ENCODE data around the gene RABGEF1. TPM values are rescaled to one million over a fixed set of nuclear protein-coding genes. Genes with fewer than 3 reads are reported as not detected.
"Not testable (repeated sequence)": the region's sequence is repeated elsewhere in the genome, so short reads cannot be mapped to it uniquely, and the experiment has no call there.

RABGEF1 gene
- total and polyA plus RNA-seq, 2 experiments from 2014 or later: 68.2 to 71.5 TPM

DNA sequence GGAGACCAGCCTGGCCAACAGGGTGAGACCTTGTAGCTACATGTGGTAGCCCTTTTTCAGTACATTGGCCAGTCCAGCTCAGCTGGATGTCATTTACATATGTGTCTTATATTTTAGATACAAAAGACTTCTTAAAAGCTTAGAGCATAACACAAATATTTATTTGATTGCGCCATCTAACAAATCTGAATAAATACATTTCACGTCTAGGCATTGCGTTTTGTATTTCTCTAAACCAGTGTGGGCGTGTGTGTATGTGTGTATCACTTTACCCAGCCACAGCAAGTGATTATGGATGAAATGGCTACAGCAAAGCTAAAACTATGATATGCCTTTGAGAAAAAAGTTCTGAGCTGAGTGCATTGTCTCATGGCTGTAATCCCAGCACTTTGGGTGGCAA is 14.0 kb downstream of the RABGEF1 start:
- Histone ChIP-seq H3K9ac (no peak overlapping the region), H3K9me2 (ENCODE audit: insufficient read depth) (no peaks in the 10 kb centered on the region), H3K27ac (no peak overlapping the region), H3F3A (ENCODE audit: insufficient read depth) (peaks cover 6% of the 10 kb centered on the region; the same call in 1 of the 2 replicates), H3K9me3 (ENCODE audit: low read depth) (no peaks in the 10 kb centered on the region), H3K79me2 (ENCODE audit: insufficient read depth) (peaks cover 100% of the 10 kb centered on the region), H3K4me2 (ENCODE audit: unreplicated experiment) (no peak overlapping the region), H2AFZ (no peak overlapping the region), H4K20me1 (ENCODE audit: insufficient read depth) (peaks cover 28% of the 10 kb centered on the region), H3K4me3 (no peak overlapping the region), H3K27me3 (replicated peaks; ENCODE audit: insufficient read depth) (no peaks in the 10 kb centered on the region), H3K36me3 (ENCODE audit: low read depth) (0 out of 2 replicates have a peak, but pooled peaks cover 6% of the 10 kb centered on the region), H3K4me1 (ENCODE audit: insufficient read depth) (peaks cover 25% of the 10 kb centered on the region)
- DNase-seq: no peak
- TF ChIP-seq EZH2phosphoT487 (IDR thresholded peaks at IDR 0.05; ENCODE audit: insufficient read depth, low read depth): no peak
- no peak for TF ChIP-seq EZH2 (IDR thresholded peaks at IDR 0.05; ENCODE audit: insufficient read depth, poor library complexity, severe bottlenecking)
- WGBS, 2 experiments (ENCODE audit: low coverage in 1 of 2, low lambda C conversion rate in 2 of 2, missing lambda C conversion rate in 2 of 2): 94% methylated on average over 4 of the region's 4 CpGs
- in situ Hi-C loops (cut with MboI): no loop called here

DNA sequence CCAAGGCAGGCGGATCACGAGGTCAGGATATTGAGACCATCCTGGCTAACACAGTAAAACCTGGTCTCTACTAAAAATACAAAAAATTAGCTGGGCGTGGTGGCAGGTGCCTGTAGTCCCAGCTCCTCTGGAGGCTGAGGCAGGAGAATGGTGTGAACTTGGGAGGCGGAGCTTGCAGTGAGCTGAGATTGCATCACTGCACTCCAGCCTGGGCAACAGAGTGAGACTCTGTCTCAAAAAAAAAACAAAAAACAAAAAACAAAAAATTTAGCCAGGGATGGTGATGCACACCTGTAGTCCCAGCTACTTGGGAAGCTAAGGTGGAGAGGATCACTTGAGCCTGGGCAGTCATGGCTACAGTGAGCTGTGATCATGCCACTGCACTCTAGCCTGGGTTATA is 14.5 kb downstream of the RABGEF1 start:
- WGBS, 2 experiments (ENCODE audit: low coverage in 1 of 2, low lambda C conversion rate in 2 of 2, missing lambda C conversion rate in 2 of 2): 94 to 96% methylated on average over 4 of the region's 4 CpGs
- H3K9ac ChIP-seq; H3K9me3 ChIP-seq (ENCODE audit: low read depth); H3K4me3 ChIP-seq; DNase-seq; H3K27ac ChIP-seq; H3F3A ChIP-seq (ENCODE audit: insufficient read depth); H3K4me2 ChIP-seq (ENCODE audit: unreplicated experiment); in situ Hi-C loops (cut with MboI); H3K9me2 ChIP-seq (ENCODE audit: insufficient read depth); H2AFZ ChIP-seq; H3K36me3 ChIP-seq (ENCODE audit: low read depth); H3K27me3 ChIP-seq (replicated peaks; ENCODE audit: insufficient read depth): not testable (repeated sequence)
- Histone ChIP-seq H3K79me2 (ENCODE audit: insufficient read depth) (peaks cover 100% of the 10 kb centered on the region), H4K20me1 (ENCODE audit: insufficient read depth) (peaks cover 23% of the 10 kb centered on the region), H3K4me1 (ENCODE audit: insufficient read depth) (peaks cover 24% of the 10 kb centered on the region)

DNA sequence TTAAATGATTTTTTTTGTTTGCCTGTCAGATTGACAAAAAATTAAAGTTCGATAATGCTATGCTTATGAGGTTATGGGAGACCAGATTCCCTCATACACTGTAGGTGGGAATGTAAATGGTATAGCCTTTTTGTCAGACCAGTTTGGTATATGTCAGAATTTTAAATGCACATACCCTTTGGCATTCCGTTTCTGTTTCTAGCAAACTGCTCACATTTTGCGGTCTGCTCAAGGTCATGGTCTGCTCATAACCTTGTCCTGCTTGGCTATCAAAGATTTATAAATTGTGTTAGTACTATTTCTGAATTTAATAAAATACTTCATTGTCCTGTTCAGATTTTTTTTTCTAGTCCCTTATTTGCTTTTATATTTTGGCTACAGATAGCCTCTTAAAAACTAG is 15.7 kb downstream of the RABGEF1 start:
- H3K27ac ChIP-seq; H3K36me3 ChIP-seq (ENCODE audit: low read depth); H3F3A ChIP-seq (ENCODE audit: insufficient read depth); H3K4me2 ChIP-seq (ENCODE audit: unreplicated experiment); H3K27me3 ChIP-seq (replicated peaks; ENCODE audit: insufficient read depth); DNase-seq; H2AFZ ChIP-seq; H3K9me2 ChIP-seq (ENCODE audit: insufficient read depth); H3K9me3 ChIP-seq (ENCODE audit: low read depth); in situ Hi-C loops (cut with MboI); H3K4me3 ChIP-seq; H3K9ac ChIP-seq: not testable (repeated sequence)
- peaks cover 24% of the 10 kb centered on the region for H4K20me1 ChIP-seq (ENCODE audit: insufficient read depth)
- peaks cover 18% of the 10 kb centered on the region; the same call in 1 of the 2 replicates for H3K4me1 ChIP-seq (ENCODE audit: insufficient read depth)
- WGBS, 2 experiments (ENCODE audit: low coverage in 1 of 2, low lambda C conversion rate in 2 of 2, missing lambda C conversion rate in 2 of 2): 72 to 83% methylated on average over 3 of the region's 3 CpGs
- peaks cover 100% of the 10 kb centered on the region for H3K79me2 ChIP-seq (ENCODE audit: insufficient read depth)

DNA sequence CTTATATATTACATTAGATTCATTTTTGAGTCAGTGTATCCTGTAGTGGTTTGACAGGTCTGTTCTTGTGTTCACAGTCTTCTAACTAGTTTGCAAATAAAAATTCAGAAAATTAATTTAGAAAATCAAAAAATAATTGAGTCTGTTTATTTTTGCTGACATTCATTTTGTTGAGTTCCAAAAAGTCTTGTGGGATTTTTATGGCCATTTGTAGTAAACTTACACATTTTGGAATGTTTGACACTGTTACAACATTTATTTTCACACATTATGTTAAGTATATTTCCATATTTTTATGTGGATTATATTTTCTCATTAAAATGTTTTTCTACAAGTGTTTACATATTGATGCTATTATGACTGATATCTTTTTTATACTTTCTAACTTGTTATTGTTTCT is 16.4 kb downstream of the RABGEF1 start:
- no peaks in the 10 kb centered on the region; the same call in 1 of the 2 replicates for H3F3A ChIP-seq (ENCODE audit: insufficient read depth)
- H3K4me2 ChIP-seq (ENCODE audit: unreplicated experiment): no peak overlapping the region
- no peak overlapping the region for H3K4me3 ChIP-seq
- H3K79me2 ChIP-seq (ENCODE audit: insufficient read depth): peaks cover 100% of the 10 kb centered on the region
- no peak for DNase-seq
- H3K9me3 ChIP-seq (ENCODE audit: low read depth): no peaks in the 10 kb centered on the region
- peaks cover 18% of the 10 kb centered on the region; the same call in 1 of the 2 replicates for H3K4me1 ChIP-seq (ENCODE audit: insufficient read depth)
- H2AFZ ChIP-seq: no peak overlapping the region
- H4K20me1 ChIP-seq (ENCODE audit: insufficient read depth): peaks cover 24% of the 10 kb centered on the region
- H3K9me2 ChIP-seq (ENCODE audit: insufficient read depth): no peaks in the 10 kb centered on the region
- no peak for TF ChIP-seq EZH2phosphoT487 (IDR thresholded peaks at IDR 0.05; ENCODE audit: insufficient read depth, low read depth)
- no peak for TF ChIP-seq EZH2 (IDR thresholded peaks at IDR 0.05; ENCODE audit: insufficient read depth, poor library complexity, severe bottlenecking)
- 0 out of 2 replicates have a peak, but pooled peaks cover 6% of the 10 kb centered on the region for H3K36me3 ChIP-seq (ENCODE audit: low read depth)
- no peak overlapping the region for H3K9ac ChIP-seq
- in situ Hi-C loops (cut with MboI): no loop called here
- no peak overlapping the region for H3K27ac ChIP-seq
- H3K27me3 ChIP-seq (replicated peaks; ENCODE audit: insufficient read depth): no peaks in the 10 kb centered on the region

DNA sequence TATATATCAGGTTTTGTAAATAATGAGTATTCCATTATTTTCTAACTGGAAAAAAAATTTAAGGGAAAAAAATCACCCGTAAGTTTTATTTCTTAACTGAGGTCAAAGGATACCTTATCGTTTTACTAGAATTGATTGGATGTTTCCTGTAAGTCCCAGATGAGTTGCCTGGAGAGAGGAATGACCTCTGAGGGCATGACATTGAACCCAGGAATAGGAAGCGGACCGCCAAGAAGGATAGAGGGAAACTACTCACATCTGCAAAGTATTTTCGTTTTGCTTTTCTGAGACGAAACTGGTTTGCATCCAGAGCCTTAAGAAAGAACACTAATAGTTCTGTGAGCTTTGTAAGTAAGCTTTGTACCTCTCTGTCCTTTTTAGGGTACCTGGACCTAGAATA is 17.4 kb downstream of the RABGEF1 start:
- Histone ChIP-seq H3K4me2 (ENCODE audit: unreplicated experiment) (no peak overlapping the region), H3K27ac (no peak overlapping the region), H3K79me2 (ENCODE audit: insufficient read depth) (peaks cover 100% of the 10 kb centered on the region), H3K4me3 (no peak overlapping the region), H3K4me1 (ENCODE audit: insufficient read depth) (peaks cover 18% of the 10 kb centered on the region; the same call in 1 of the 2 replicates), H2AFZ (no peak overlapping the region), H3K9me3 (ENCODE audit: low read depth) (no peaks in the 10 kb centered on the region), H3K27me3 (replicated peaks; ENCODE audit: insufficient read depth) (no peaks in the 10 kb centered on the region), H3K36me3 (ENCODE audit: low read depth) (0 out of 2 replicates have a peak, but pooled peaks cover 6% of the 10 kb centered on the region), H4K20me1 (ENCODE audit: insufficient read depth) (peaks cover 24% of the 10 kb centered on the region), H3K9me2 (ENCODE audit: insufficient read depth) (no peaks in the 10 kb centered on the region), H3K9ac (no peak overlapping the region), H3F3A (ENCODE audit: insufficient read depth) (peaks cover 2% of the 10 kb centered on the region)
- 81% methylated on average over 6 of the region's 6 CpGs for WGBS, 2 experiments (ENCODE audit: low coverage in 1 of 2, low lambda C conversion rate in 2 of 2, missing lambda C conversion rate in 2 of 2)
- TF ChIP-seq EZH2phosphoT487 (IDR thresholded peaks at IDR 0.05; ENCODE audit: insufficient read depth, low read depth): no peak
- TF ChIP-seq EZH2 (IDR thresholded peaks at IDR 0.05; ENCODE audit: insufficient read depth, poor library complexity, severe bottlenecking): no peak
- DNase-seq: no peak
- in situ Hi-C loops (cut with MboI): no loop called here
